Ascending aorta (tissue), 2 donors: ENCODE results near the gene PROK1. TPM values are rescaled to one million over a fixed set of nuclear protein-coding genes. Genes with fewer than 3 reads are reported as not detected.

ENCODE experiments used
- DNase-seq, 2 donors: peaks; one replicate each; pipeline ENCODE4 v3.0.0-alpha.2; 2019; ENCODE audit warnings: low spot score in 2 of 2
- H3K27ac ChIP-seq, 2 donors: fragments of 200-600 bp; sonication (generic); one replicate each; pipeline ENCODE4 v1.5.1; 2016 to 2017; ENCODE audit warnings: mild to moderate bottlenecking in 1 of 2
- H3K27me3 ChIP-seq: fragments of 200-600 bp; sonication (generic); one replicate; pipeline ENCODE4 v1.5.1; 2017
- H3K36me3 ChIP-seq, 2 donors: fragments of 200-600 bp; sonication (generic); one replicate each; pipeline ENCODE4 v1.5.1; 2016
- H3K4me1 ChIP-seq, 2 donors: fragments of 200-600 bp; sonication (generic); one replicate each; pipeline ENCODE4 v1.5.1; 2016 to 2017; ENCODE audit warnings: mild to moderate bottlenecking in 1 of 2
- H3K4me3 ChIP-seq, 2 donors: fragments of 200-600 bp; sonication (generic); one replicate each; pipeline ENCODE4 v1.5.1; 2016 to 2017; ENCODE audit warnings: mild to moderate bottlenecking in 1 of 2
- H3K9me3 ChIP-seq, 2 donors: fragments of 200-600 bp; sonication (generic); one replicate each; pipeline ENCODE4 v1.5.1; 2016
- intact Hi-C: fragments of 100-400 bp; cut with DNase I; formaldehyde crosslinking; loops from one replicate; pipeline ENCODE4 v1.15.1; 2023
- total RNA-seq: library from RNA; depleted of rRNA; stranded (reverse); fragments of >200 nt; gene quantifications from one replicate; pipeline ENCODE4 v1.1.0, GENCODE V29; 2016
- TF ChIP-seq, protein P1 (sequence below), 3 experiments: fragments of 200-600 bp in 2 of 3; fragments of 450-650 bp in 1 of 3; sonication (generic) in 2 of 3; IDR thresholded peaks; one replicate each; pipeline ENCODE4 v1.5.1; 2016 to 2019; ENCODE audit warnings: antibody characterized with exemption in 3 of 3, mild to moderate bottlenecking in 1 of 3, moderate library complexity in 1 of 3

The PROK1 gene
- total RNA-seq, 1 donor from 2014 or later, result not detected

DNA sequence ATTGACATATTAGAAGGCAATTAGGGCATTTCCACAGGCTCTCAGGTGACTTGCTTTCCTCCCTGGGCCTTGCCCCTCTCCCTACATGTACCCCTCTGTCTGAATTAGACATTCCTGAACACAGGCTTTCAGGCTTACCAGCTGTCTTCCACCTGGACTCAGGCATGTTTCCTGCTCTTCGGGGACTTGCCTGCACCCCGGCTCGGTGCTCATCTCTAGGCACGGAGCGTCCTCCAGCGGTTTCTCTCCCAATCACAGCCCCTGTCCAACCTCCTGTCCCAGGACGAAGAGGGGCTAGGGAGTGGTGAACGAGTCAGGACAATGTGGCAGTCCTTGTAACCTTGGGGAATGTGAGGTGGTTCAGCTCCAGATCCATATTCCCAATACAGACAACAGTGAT is 4.2 kb downstream of the PROK1 start:
- Histone ChIP-seq H3K27me3 (no peaks in the 10 kb centered on the region), H3K36me3 (no peaks in the 10 kb centered on the region), H3K4me3 (no peak overlapping the region), H3K9me3 (no peaks in the 10 kb centered on the region), H3K27ac (no peak overlapping the region), H3K4me1 (no peaks in the 10 kb centered on the region)
- intact Hi-C loops, result loop anchor here (5.0 kb wide), 1 partner anchor 123 kb away; no protein-coding TSS in a partner anchor
- TF ChIP-seq, protein P1, sequence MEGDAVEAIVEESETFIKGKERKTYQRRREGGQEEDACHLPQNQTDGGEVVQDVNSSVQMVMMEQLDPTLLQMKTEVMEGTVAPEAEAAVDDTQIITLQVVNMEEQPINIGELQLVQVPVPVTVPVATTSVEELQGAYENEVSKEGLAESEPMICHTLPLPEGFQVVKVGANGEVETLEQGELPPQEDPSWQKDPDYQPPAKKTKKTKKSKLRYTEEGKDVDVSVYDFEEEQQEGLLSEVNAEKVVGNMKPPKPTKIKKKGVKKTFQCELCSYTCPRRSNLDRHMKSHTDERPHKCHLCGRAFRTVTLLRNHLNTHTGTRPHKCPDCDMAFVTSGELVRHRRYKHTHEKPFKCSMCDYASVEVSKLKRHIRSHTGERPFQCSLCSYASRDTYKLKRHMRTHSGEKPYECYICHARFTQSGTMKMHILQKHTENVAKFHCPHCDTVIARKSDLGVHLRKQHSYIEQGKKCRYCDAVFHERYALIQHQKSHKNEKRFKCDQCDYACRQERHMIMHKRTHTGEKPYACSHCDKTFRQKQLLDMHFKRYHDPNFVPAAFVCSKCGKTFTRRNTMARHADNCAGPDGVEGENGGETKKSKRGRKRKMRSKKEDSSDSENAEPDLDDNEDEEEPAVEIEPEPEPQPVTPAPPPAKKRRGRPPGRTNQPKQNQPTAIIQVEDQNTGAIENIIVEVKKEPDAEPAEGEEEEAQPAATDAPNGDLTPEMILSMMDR (IDR thresholded peaks at IDR 0.05), result no peak
- no peak for DNase-seq

DNA sequence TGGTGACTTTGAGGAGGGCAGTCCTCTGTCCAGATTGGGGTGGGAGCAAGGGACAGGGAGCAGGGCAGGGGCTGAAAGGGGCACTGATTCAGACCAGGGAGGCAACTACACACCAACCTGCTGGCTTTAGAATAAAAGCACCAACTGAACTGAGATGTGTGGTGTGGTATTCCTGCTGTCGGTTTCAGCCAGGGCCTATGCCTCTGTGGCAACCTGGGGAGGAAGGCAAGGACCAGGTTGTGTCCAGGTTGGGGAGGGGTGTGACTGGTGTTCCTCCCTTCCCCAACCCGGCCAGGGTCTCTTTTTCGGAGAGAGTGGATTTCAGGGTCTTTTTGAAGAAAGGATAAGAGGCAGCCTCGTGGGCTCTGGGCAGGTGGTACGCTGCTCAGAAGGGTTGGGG is 6.3 kb downstream of the PROK1 start:
- H3K27ac ChIP-seq, result no peak overlapping the region
- intact Hi-C loops, result loop anchor here (5.0 kb wide), 1 partner anchor 125 kb away; no protein-coding TSS in a partner anchor
- no peaks in the 10 kb centered on the region for H3K9me3 ChIP-seq
- no peak overlapping the region for H3K4me3 ChIP-seq
- H3K4me1 ChIP-seq, result no peaks in the 10 kb centered on the region
- TF ChIP-seq, protein P1 (IDR thresholded peaks at IDR 0.05), result no peak
- no peaks in the 10 kb centered on the region for H3K27me3 ChIP-seq
- no peak for DNase-seq
- H3K36me3 ChIP-seq, result no peaks in the 10 kb centered on the region

- TF ChIP-seq, protein P1 (IDR thresholded peaks at IDR 0.05), result peak; percentile 92 to 96 (median 95)
- no peak overlapping the region for H3K4me3 ChIP-seq
- intact Hi-C loops, result loop anchor here (1.0 kb wide), 4 partner anchors 48 to 257 kb away; no protein-coding TSS in a partner anchor
- no peaks in the 10 kb centered on the region for H3K36me3 ChIP-seq
- no peaks in the 10 kb centered on the region for H3K27me3 ChIP-seq
- DNase-seq, result peak in 1 of 2 donors; percentile 91
- no peaks in the 10 kb centered on the region for H3K9me3 ChIP-seq
- H3K4me1 ChIP-seq, result no peaks in the 10 kb centered on the region
- no peak overlapping the region for H3K27ac ChIP-seq
These were observed 9.6 kb downstream of the PROK1 start for GRCh38 chr1:110460253-110461220.

GRCh38 chr1:110462093-110462492 is 11.1 kb downstream of the PROK1 start:
- DNase-seq, result no peak
- Histone ChIP-seq H3K27me3 (no peaks in the 10 kb centered on the region), H3K4me3 (no peak overlapping the region), H3K27ac (no peak overlapping the region), H3K9me3 (no peaks in the 10 kb centered on the region), H3K4me1 (no peaks in the 10 kb centered on the region), H3K36me3 (no peaks in the 10 kb centered on the region)
- intact Hi-C loops, result no loop called here
- TF ChIP-seq, protein P1 (IDR thresholded peaks at IDR 0.05), result no peak

- H3K36me3 ChIP-seq, result no peaks in the 10 kb centered on the region
- H3K4me3 ChIP-seq, result no peak overlapping the region
- intact Hi-C loops, result no loop called here
- TF ChIP-seq, protein P1 (IDR thresholded peaks at IDR 0.05), result no peak
- no peaks in the 10 kb centered on the region for H3K4me1 ChIP-seq
- no peaks in the 10 kb centered on the region for H3K27me3 ChIP-seq
- no peak for DNase-seq
- H3K9me3 ChIP-seq, result no peaks in the 10 kb centered on the region
- H3K27ac ChIP-seq, result no peak overlapping the region
These were observed 12.0 kb downstream of the PROK1 start for GRCh38 chr1:110462964-110463363.
